GM18870 (cell line): Measurements from ENCODE around the gene SMOC1.
"Not testable (repeated sequence)": the region's sequence is repeated elsewhere in the genome, so short reads cannot be mapped to it uniquely, and the experiment has no call there.

Experiments
- ATAC-seq: cut with Tn5 transposase; IDR thresholded peaks from one replicate; pipeline ENCODE4 v1.9.1; 2021; ENCODE audit warnings: moderate library complexity; ENCODE audit not compliant: unreplicated experiment

Gene SMOC1

GRCh38 chr14:69896972-69897371, 17.8 kb downstream of the SMOC1 start:
- no peak for ATAC-seq

GRCh38 chr14:69900603-69901002, 21.4 kb downstream of the SMOC1 start:
- ATAC-seq: no peak

GRCh38 chr14:69901113-69901951, 22.1 kb downstream of the SMOC1 start:
- ATAC-seq: no peak

GRCh38 chr14:69903046-69903445, 23.8 kb downstream of the SMOC1 start:
- not testable (repeated sequence) for ATAC-seq

- no peak for ATAC-seq
Measured at GRCh38 chr14:69904246-69904645, 25.0 kb downstream of the SMOC1 start.

GRCh38 chr14:69906201-69906600, 27.0 kb downstream of the SMOC1 start:
- no peak for ATAC-seq

GRCh38 chr14:69909826-69910550, 30.8 kb downstream of the SMOC1 start:
- ATAC-seq: no peak

GRCh38 chr14:69910871-69911270, 31.7 kb downstream of the SMOC1 start:
- ATAC-seq: no peak

- no peak for ATAC-seq
Measured at GRCh38 chr14:69913686-69914085, 34.5 kb downstream of the SMOC1 start.

- ATAC-seq: no peak
Measured at GRCh38 chr14:69916396-69916795, 37.2 kb downstream of the SMOC1 start.

- no peak for ATAC-seq
Measured at GRCh38 chr14:69917287-69917686, 38.1 kb downstream of the SMOC1 start.

- no peak for ATAC-seq
Measured at GRCh38 chr14:69919815-69920214, 40.6 kb downstream of the SMOC1 start.

GRCh38 chr14:69921052-69921451, 41.8 kb downstream of the SMOC1 start:
- ATAC-seq: no peak

GRCh38 chr14:69922198-69922597, 43.0 kb downstream of the SMOC1 start:
- ATAC-seq: no peak

GRCh38 chr14:69924201-69924600, 45.0 kb downstream of the SMOC1 start:
- ATAC-seq: no peak

- no peak for ATAC-seq
Measured at GRCh38 chr14:69928111-69928523, 48.9 kb downstream of the SMOC1 start.

GRCh38 chr14:69930780-69931379, 51.7 kb downstream of the SMOC1 start:
- no peak for ATAC-seq

- no peak for ATAC-seq
Measured at GRCh38 chr14:69931960-69932359, 52.7 kb downstream of the SMOC1 start.

GRCh38 chr14:69932391-69932790, 53.2 kb downstream of the SMOC1 start:
- no peak for ATAC-seq

- no peak for ATAC-seq
Measured at GRCh38 chr14:69933623-69934275, 54.5 kb downstream of the SMOC1 start.

- ATAC-seq: no peak
Measured at GRCh38 chr14:69937367-69938081, 58.3 kb downstream of the SMOC1 start.
